HG03342 (cell line): ENCODE data around the gene FIG4.
"Not testable (repeated sequence)": the region's sequence is repeated elsewhere in the genome, so short reads cannot be mapped to it uniquely, and the experiment has no call there.

Experiments
- ATAC-seq: cut with Tn5 transposase; IDR thresholded peaks from one replicate; pipeline ENCODE4 v1.9.1; 2021; ENCODE audit warnings: mild to moderate bottlenecking, moderate library complexity; ENCODE audit not compliant: unreplicated experiment

The FIG4 gene

GRCh38 chr6:109793021-109793420 is 101.9 kb downstream of the FIG4 start:
- ATAC-seq = no peak

- no peak for ATAC-seq
These were observed 102.7 kb downstream of the FIG4 start for GRCh38 chr6:109793792-109794191.

GRCh38 chr6:109794201-109794923 is 103.3 kb downstream of the FIG4 start:
- ATAC-seq = no peak

GRCh38 chr6:109795994-109796555 is 105.0 kb downstream of the FIG4 start:
- ATAC-seq = no peak

- ATAC-seq = no peak
These were observed 108.0 kb downstream of the FIG4 start for GRCh38 chr6:109799129-109799528.

GRCh38 chr6:109799664-109800063 is 108.6 kb downstream of the FIG4 start:
- ATAC-seq = no peak

GRCh38 chr6:109800771-109801170 is 109.7 kb downstream of the FIG4 start:
- ATAC-seq = no peak

GRCh38 chr6:109801794-109802193 is 110.7 kb downstream of the FIG4 start:
- ATAC-seq = no peak

GRCh38 chr6:109804020-109804419 is 112.9 kb downstream of the FIG4 start:
- no peak for ATAC-seq

- no peak for ATAC-seq
These were observed 116.8 kb downstream of the FIG4 start for GRCh38 chr6:109807881-109808280.

- ATAC-seq = no peak
These were observed 117.7 kb downstream of the FIG4 start for GRCh38 chr6:109808837-109809236.

GRCh38 chr6:109815054-109815453 is 124.0 kb downstream of the FIG4 start:
- no peak for ATAC-seq

- ATAC-seq = no peak
These were observed 125.6 kb downstream of the FIG4 start for GRCh38 chr6:109816452-109817374.

GRCh38 chr6:109820706-109821350 is 129.7 kb downstream of the FIG4 start:
- ATAC-seq = peak; percentile 87

GRCh38 chr6:109821428-109821827 is 130.3 kb downstream of the FIG4 start:
- no peak for ATAC-seq

GRCh38 chr6:109824105-109824504 is 133.0 kb downstream of the FIG4 start:
- no peak for ATAC-seq

GRCh38 chr6:109826551-109826950 is 135.5 kb downstream of the FIG4 start:
- no peak for ATAC-seq

GRCh38 chr6:109831352-109831751 is 140.3 kb downstream of the FIG4 start:
- ATAC-seq = not testable (repeated sequence)

GRCh38 chr6:109834131-109834530 is 143.0 kb downstream of the FIG4 start:
- no peak for ATAC-seq

- no peak for ATAC-seq
These were observed 143.7 kb downstream of the FIG4 start for GRCh38 chr6:109834595-109835437.
